GM18519 (cell line): Measurements from ENCODE around the gene ILF2.

Source experiments
- ATAC-seq: cut with Tn5 transposase; IDR thresholded peaks from one replicate; pipeline ENCODE4 v1.9.1; 2021; ENCODE audit warnings: mild to moderate bottlenecking, moderate library complexity; ENCODE audit not compliant: unreplicated experiment, low FRiP score

ILF2 gene

DNA sequence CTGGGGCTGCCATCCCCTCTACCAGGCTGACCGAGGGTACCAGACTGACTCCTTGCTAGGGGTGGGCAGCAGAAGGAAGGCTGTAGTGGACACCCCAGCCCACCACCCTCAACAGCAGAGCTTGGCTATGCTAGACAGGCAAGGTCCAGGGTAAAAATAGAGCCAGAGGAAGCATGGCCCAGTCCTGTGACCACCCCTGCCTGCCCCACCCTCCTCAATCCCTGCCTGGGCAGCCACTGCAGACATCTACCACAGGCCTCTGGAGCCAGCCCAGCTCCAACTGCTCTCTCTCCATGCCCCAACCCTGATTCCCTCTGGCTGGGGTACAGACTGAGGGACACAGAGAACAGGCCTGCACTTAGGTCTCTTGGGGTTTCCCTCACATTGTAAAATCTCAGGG lies 40.8 kb downstream of the ILF2 start:
- ATAC-seq = no peak

DNA sequence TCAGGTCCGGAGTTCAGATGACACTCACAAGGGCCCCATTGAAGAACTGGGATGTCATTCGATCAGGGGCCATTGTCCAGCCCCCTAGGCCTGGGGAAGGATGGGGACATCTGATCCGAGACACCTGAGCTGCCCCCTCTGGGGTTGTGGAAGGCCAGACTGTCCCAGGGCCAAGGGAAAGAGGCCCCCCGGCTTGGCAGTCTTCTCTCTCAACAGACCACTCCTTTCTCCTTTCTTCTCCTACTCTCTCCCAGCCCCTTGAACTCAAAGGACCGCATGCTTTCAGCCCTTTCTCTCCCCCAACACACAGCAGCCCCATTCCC lies 41.5 kb downstream of the ILF2 start:
- no peak for ATAC-seq

DNA sequence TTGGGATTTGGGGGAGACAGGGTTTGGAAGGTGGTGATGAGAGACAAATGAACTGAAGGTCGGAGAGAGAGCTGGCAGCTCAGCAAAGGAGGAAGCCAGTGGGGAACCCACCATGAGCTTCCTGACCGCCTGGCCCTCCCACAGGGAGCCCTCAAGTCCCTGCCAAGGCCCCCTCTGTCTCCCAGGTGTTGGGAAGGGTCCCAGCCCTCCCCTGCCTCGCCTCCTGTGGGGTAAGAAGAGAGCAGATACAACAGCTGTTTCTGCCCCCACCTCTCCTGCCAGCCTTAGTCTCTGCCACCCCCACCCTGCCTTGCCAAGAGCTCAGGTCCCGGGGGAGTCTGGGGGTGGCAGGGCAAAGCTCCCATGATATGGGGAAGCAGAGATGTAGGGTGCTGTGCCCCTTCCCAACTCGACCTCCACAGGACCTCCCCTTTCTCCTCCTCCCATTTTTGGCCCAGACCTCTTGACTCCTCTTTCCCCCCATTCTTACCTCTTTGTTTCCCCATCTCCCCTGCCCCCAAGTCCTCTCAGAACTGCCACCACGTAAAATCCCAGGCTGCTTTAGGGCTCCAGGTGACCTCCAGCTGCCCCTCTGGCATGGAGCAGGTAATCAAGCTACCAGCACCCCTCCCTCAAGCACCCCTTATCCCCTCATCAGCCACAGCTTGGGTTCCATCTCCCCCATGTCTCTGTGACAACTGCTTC lies 42.0 kb downstream of the ILF2 start:
- ATAC-seq = no peak

DNA sequence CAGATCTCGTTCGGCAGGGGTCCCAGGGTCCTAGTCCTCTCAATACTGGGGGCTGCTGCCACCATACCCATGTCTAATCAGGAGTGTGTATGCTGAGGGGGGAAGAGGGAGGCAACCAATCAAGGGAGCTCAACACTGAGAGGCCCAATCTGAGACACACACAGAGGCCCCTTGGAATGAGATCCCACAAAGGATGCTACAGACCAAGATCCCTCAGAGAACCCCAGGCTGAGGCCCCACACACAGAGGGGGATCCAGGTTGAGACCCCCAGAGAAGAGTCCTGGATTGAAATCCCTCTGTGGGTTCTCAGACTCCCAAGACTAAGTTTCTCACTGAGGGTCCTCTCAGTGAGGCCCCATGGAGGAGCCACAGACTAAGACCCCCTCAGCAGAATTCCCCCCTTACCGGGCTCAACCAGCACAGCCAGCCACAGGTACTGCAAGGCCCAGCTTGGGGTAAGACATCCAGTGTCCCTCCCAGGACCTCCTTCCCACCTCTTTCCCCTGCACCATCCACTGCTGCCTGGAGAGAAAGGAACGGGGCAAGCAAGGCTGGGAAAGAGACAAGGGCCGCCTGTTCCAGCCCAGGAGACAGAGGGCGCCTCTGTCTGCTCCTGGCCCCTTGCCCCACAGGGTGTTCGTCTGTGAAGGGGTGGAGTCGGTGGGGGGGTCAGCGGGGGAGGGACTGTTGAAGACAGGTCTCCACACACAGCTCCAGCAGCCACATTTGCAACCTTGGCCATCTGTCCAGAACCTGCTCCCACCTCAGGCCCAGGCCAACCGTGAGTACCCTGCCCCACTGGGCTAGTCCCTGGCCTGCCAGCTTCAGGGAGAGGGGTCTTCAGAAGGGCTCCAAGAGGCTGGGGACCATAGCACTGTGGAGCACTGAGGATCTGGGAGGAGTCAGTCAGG lies 42.8 kb downstream of the ILF2 start, which contains the start of gene S100A1:
TSS of gene S100A1 (plus strand) at position 720 of the 912 bp plus-strand sequence. CDS start 2,088 bp downstream, outside the sequence.
- no peak for ATAC-seq

DNA sequence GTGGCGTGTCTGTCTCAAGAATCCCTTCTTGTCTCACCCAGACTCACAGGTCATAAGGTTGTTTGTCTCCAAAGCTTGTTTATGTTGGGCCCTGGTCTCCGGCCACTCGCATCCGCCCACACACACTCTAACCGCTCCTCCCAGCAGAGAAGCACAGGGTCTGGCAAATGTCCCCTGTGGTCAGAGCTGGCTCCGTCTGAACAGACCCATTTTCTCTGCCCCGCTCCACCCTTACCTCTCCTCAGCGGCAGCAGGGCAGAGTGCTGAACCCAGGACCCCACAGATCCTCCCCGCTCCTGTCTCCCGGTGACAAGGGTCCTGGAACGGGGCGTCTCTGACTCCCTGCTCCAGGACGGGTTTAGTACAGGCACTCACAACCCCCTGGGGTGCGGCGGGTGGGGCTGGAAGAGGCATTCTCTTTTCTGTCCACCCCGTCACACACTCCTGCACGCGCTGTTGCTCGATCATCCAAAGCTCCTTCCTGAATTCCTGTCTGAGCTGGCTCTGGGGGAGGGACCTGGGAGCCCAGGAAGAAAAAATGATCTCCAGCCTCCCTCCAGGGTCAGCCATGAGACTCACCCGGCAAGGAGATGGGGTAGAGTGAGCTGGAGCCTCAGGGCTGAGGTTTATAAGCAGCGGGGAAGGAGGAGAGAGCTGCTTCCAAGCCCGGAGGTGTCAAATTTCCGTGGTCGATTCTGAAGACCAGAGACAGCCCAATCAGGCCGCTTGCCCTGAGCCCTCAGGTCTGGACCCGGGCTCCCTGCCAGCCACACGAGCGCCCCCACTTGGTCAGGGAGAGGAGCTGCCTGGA lies 43.7 kb downstream of the ILF2 start, which contains the start of gene S100A13:
TSS of gene S100A13 (minus strand) at position 602 of the 811 bp plus-strand sequence. CDS start 1,033 bp downstream, outside the sequence.
- no peak for ATAC-seq

DNA sequence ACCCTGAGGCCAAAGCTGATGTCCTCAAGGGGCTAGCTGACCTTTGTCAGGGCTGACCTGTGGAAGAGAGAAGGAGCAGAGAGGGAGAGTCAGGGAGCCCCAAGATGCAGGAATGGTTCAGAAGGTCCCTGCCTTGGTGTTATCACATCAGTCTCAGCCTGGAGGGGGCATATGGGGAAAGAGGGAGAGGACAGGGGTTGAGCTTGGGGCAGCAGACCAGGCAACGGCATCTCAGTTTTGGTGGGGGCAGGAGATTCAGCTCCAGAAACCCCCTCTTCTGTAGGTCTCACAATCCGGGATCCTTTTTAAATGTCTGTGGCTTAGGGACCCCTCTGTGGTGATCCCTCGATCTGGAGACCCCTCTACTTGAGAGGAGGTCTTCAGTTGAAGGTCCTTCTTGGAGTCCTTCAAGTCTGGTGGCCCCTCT lies 44.3 kb downstream of the ILF2 start:
- no peak for ATAC-seq

DNA sequence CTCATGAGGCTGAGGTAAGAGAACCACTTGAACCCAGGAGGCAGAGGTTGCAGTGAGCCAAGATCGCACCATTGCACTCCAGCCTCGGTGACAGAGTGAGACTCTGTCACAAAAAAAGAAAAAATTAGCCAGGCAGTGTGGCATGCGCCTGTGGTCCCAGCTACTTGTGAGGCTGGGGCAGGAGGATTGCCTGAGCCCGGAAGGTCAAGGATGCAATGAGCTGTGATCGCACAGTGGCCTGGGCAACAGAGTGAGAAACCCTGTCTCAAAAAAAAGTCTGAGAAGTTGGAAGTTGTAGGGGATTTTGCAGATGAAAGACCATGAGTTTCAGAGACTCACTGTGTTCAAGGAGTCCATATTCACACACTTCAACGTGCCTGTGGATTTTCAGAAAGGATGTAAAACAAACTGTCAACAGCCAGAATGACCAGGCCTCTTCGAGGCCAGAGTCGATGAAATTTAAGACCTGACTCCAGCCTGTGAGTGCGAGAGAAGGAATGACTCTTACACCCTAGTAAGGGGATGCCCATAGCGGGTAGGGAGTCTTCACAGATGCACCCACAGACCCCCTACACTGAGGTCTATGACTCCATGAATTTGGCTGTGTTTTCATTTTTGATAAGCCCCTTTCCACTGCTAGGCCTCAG lies 45.7 kb downstream of the ILF2 start:
- no peak for ATAC-seq

DNA sequence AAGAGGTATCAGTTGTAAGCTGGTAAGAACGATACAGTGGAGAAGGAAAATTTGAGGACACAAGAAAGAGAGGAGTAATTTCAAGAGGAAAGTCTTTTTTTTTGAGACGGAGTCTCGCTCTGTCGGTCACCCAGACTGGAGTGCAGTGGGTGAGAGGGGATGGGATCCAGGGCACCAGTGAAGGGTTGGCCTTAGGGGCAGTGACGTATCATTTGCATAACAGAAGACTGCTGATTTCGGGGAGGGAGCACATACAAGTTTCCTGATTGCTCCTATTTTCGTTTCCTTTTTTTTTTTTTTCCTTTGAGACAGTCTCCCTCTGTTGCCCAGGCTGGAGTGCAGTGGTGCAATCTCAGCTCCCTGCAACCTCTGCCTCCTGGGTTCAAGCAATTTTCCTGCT lies 47.7 kb downstream of the ILF2 start:
- ATAC-seq = no peak

DNA sequence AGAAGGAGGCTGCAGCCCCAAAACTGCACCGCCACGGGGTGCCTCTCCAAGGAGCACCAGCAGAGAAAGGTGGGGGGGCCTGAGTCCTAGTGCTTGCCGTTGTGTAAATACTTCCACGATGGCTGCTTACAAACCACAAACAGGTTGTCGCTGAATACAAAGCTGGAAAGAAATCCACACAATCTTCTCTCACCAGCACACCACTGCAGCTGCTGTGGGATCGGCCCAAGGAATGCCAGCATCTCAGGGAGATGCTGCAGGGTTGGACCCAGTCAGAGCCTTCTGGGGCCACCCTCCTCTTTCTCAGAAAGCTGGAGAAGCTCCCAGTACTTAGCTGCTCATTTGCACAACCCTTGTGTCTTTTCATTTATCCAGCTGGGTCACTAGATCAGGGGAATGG lies 51.6 kb downstream of the ILF2 start:
- no peak for ATAC-seq

DNA sequence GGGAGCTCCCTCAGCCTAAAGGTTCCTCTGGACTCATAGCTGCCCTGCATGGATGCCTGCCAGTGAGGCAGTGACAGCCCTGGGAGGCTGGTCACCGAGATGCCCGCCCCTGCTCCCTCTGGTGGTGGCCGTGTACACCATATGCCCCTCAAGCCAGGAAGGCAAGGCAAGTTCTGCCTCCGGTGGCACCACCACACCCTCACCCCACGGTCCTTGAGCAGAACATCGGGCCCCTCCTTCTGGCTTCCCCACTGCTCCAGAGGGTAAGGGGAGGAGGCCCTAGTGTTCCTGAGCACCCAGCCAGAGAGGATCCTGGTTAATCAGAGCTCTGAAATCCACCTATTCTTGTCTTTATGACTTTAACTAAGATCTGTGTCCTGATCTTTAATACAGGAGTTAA lies 53.1 kb downstream of the ILF2 start:
- ATAC-seq = no peak

DNA sequence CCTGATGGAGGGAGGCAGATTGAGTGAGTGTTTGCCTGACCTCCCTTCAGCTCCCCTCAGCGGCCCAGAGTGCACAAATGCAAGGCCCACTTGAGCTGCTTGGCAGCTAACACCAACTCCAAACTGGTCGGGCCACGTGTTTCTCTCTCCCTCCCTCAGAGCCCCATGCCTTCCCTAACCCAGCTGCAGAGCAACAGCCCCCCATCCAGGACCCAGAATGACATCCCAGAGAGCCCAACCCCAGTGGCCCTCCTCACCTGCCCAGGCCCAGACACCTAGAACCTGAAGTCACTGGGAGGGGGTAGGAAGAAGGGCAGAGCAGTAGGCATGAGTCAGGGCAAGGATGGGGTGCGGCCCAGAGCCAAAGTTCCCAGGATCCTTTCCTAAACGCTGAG lies 53.9 kb downstream of the ILF2 start:
- ATAC-seq = no peak

DNA sequence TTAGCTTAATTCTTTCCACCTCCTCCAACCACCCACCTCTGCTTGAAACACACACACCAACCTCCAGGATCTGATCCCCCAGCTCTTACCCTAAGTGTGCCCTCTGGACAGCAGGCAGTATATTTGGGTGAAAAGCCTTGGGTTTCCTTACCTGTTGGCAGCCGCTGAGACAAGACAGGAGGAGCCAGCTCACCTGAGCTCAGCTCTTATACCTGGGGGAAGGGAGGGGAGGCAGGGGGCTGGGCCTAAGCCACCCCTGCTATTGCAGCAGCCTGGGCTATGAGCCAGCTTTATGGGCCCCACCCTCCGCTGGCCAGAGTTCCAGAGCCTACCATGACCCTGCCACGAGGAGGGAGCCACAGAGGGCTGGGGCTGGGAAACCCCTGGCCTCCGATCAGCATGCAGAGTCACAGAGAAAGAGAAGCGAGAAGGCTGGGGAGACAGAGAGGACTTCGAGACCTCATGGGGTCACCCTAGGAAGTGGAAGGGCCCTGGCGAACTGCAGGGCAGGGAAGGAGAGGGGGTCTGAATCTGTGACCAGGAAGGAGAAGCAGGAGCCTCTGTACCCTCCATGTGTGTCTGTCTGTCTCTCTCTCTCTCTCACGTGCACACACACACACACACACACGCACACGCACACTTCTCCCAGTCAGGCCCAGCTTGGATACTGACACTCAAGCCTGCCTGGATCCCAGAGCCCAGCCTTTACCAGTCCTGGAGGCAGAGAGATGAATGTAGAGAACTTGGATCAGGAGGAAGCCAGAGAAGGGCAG lies 54.5 kb downstream of the ILF2 start, which contains the start of gene S100A14:
TSS of gene S100A14 (minus strand) at position 182 of the 773 bp plus-strand sequence. CDS start 467 bp downstream, outside the sequence.
- no peak for ATAC-seq

DNA sequence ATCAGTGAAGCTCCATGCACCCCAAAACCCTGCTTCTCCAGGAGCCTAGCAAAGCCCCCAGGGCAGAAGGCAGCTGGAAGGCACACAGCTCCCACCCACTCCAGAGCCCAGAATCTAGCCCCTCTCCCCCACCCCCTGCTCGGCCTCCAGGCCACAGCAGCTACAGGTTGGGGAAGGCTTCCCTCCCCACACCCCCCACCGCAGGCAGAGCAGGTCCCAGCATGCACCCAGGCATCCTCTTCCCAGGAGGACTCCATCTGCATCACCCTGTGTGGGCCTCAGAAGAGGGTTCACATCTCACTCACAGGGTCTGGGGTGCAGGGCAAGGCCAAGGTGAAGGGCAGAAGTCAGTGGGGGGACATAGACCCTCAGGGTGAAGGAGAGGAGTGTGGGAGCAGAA lies 55.4 kb downstream of the ILF2 start:
- no peak for ATAC-seq

DNA sequence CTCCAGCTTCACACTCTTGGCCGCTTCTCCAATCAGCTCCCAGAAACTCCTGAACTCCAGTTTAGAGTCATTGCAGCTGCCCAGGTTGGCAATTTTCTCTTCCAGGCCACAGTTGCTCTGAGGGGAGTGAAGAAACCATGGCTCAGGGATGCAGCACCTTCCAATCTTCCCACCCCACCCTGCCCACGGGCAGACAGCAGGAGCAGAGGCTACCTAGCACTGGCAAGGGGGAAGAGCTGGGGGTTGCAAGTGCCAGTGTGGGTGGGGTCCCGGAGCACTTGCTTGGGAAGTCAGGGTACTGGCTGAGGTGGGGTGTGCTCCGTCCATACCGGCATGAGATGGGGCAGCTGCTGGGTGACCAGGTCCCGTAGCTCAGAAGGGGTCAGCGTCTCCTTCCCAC lies 55.9 kb downstream of the ILF2 start:
- no peak for ATAC-seq

DNA sequence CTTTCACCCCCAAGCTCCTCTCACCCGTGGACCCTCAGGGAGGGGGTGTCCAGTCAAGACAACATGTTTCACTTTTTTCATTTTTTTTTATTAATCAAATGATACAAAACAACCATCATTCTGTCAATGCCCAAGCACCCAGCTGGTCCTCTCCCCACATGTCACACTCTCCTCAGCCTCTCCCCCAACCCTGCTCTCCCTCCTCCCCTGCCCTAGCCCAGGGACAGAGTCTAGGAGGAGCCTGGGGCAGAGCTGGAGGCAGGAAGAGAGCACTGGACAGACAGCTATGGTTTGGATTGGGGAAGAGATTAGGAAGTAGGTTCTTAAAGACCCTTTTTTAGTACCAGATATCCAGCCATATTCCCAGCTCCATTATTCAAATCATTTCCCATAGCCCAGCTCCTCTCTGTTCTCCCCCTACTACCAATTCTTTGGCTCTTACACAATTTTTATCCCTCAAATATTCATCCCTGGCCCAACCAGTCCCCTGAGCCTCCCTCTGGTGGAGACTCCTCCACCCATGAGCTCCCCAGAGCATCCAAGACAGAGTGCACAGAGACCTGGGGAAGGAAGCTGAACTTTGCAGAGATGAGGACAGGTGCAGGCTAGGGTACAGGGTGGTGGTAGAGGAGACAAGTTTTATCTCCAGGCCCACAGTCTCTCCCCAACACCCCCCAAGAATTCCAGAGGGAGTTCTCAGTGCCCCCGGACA lies 56.4 kb downstream of the ILF2 start:
- no peak for ATAC-seq

DNA sequence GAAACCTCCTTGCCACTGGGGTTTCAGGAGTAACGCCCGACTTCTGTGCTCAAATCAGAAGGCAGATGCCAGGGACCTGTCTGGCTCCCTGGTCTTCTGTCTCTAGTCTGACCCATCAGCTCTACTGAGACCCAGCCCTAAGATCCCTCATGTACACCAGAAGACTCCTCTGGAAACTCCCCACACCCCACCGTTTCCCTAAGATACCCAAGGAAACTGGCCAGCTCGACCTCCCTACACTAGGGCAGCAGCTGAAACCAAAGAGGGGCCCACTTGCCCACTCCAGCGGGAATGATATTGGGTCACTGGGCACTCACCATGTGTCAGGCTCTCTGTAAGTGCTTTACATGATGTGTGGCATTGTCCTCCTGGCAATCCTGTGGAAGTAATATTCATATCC lies 57.4 kb downstream of the ILF2 start:
- ATAC-seq = no peak

DNA sequence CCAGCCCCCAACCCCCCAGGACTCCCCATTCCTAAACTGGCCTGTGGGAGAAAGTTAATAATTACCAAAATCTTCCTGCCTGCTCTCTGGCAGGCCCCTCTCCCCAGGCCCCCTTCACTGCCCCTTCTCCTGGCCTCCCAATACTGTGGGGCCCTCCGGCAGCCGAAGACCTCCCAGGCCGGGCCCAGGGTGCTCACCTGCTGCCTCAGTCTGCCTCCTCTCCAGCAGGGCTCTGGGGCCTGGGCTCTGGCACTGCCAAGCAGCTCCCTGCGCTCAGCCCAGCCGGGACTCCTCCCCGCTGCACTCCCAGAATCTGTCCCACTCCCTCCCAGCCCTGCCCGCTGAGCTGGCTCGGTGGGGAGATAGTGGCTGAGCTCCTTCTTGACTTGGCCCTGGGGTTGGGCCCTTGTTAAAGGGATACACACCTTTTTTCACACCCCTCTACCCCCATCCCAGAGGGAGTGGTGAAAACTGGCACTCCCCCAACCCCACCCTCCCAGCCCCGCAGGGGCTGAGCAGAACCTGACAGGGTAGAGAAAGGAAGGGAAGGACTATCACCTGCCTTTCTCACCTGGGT lies 58.0 kb downstream of the ILF2 start, which contains the start of gene S100A16:
TSS of gene S100A16 (minus strand) at position 383 of the 577 bp plus-strand sequence. CDS start 4,986 bp downstream, outside the sequence.
- ATAC-seq = no peak

DNA sequence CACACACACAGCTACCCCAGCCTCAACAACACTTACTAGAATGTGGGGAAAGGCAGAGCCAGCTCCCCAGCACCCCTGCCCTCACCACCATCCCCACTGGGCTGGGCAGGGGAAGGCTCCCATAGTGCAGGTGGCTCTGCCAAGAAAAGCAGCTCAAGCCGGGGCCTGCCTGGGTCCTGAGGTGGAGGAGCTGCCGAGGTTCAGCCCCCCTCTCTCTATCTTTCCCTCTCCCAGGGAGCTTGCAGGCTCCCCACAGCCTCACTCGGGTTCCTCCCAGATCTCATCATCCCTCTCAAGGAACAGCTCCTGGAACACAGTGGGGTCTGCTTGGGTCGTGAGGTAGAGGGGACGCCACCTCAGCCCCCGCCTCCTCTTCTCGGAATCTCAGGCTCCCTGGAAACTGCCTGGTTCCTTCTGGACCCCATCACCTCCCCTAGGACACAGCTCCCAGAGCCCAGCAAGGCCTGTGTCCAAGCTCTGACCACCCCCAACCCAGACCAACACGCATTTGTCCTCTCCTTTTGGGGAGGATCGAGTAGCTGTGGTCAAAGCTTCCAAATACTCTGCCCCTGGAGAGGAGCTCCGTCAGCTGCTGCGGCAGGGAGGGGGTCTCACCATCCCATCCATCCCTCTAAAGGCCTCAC lies 58.6 kb downstream of the ILF2 start:
- no peak for ATAC-seq
